Measurements from ENCODE around the gene KCNB1. TPM values are rescaled to one million over a fixed set of nuclear protein-coding genes. Genes with fewer than 3 reads are reported as not detected.
"Not testable (repeated sequence)": the region's sequence is repeated elsewhere in the genome, so short reads cannot be mapped to it uniquely, and the experiment has no call there.

KCNB1 gene
- total RNA-seq, 1 experiment from 2014 or later = not detected

GRCh38 chr20:49411221-49411925 is 71.1 kb downstream of the KCNB1 start:
- Mint-ChIP-seq H3K4me1 (ENCODE audit: low read depth, unreplicated experiment) (no peaks in the 10 kb centered on the region), H3K27me3 (ENCODE audit: unreplicated experiment) (peaks cover 100% of the 10 kb centered on the region), H3K9me3 (ENCODE audit: low read depth, unreplicated experiment) (no peaks in the 10 kb centered on the region), H3K4me3 (ENCODE audit: low read depth, unreplicated experiment) (no peak overlapping the region), H3K27ac (ENCODE audit: unreplicated experiment) (no peak overlapping the region), H3K36me3 (ENCODE audit: insufficient read depth, unreplicated experiment) (no peaks in the 10 kb centered on the region)
- no peak for DNase-seq
- TF ChIP-seq, protein P1, sequence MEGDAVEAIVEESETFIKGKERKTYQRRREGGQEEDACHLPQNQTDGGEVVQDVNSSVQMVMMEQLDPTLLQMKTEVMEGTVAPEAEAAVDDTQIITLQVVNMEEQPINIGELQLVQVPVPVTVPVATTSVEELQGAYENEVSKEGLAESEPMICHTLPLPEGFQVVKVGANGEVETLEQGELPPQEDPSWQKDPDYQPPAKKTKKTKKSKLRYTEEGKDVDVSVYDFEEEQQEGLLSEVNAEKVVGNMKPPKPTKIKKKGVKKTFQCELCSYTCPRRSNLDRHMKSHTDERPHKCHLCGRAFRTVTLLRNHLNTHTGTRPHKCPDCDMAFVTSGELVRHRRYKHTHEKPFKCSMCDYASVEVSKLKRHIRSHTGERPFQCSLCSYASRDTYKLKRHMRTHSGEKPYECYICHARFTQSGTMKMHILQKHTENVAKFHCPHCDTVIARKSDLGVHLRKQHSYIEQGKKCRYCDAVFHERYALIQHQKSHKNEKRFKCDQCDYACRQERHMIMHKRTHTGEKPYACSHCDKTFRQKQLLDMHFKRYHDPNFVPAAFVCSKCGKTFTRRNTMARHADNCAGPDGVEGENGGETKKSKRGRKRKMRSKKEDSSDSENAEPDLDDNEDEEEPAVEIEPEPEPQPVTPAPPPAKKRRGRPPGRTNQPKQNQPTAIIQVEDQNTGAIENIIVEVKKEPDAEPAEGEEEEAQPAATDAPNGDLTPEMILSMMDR (IDR thresholded peaks at IDR 0.05; ENCODE audit: unreplicated experiment) = no peak
- CTCF ChIA-PET = interaction anchor here (0.9 to 1.6 kb wide), 2 partner anchors 43 to 73 kb away, joined by 3 read pairs; no protein-coding TSS in a partner anchor
- BruUV-seq (replicated peaks) = no TSS peak
- intact Hi-C loops (cut with micrococcal nuclease; ENCODE audit: unreplicated experiment) = no loop called here

DNA sequence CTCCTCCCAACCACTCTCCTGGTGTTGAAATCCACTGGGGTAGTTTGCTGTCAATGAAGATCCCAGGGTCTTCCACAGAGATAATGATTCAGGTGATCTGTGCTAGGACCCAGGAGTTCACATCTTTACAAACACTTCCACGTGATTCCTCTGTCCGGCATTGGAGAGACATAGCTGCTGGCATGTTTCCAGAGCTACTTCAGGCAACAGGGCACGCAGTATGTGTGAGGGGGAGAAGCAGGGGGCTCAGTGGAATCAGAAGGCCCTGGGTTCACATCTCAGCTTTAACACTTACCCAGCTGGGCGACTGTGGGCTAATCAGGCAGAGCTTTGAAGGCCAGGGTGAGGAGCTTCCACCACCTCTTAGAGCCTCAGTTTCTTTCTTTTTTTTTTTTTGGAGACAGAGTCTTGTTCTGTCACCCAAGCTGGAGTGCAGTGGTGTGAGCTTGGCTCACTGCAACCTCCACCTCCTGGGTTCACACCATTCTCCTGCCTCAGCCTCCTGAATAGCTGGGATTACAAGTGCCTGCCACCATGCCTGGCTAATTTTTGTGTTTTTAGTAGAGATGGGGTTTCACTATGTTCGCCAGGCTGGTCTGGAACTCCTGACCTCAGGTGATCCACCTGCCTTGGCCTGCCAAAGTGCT is 72.4 kb downstream of the KCNB1 start:
- H3K36me3 Mint-ChIP-seq (ENCODE audit: insufficient read depth, unreplicated experiment); DNase-seq; H3K4me3 Mint-ChIP-seq (ENCODE audit: low read depth, unreplicated experiment); H3K9me3 Mint-ChIP-seq (ENCODE audit: low read depth, unreplicated experiment); BruUV-seq (replicated peaks); H3K4me1 Mint-ChIP-seq (ENCODE audit: low read depth, unreplicated experiment); H3K27ac Mint-ChIP-seq (ENCODE audit: unreplicated experiment); intact Hi-C loops (cut with micrococcal nuclease; ENCODE audit: unreplicated experiment): not testable (repeated sequence)
- H3K27me3 Mint-ChIP-seq (ENCODE audit: unreplicated experiment) = peaks cover 100% of the 10 kb centered on the region
- CTCF ChIA-PET = interaction anchor here (0.5 to 0.7 kb wide), 2 partner anchors 74 to 1619 kb away, joined by 3 to 5 read pairs; no protein-coding TSS in a partner anchor

DNA sequence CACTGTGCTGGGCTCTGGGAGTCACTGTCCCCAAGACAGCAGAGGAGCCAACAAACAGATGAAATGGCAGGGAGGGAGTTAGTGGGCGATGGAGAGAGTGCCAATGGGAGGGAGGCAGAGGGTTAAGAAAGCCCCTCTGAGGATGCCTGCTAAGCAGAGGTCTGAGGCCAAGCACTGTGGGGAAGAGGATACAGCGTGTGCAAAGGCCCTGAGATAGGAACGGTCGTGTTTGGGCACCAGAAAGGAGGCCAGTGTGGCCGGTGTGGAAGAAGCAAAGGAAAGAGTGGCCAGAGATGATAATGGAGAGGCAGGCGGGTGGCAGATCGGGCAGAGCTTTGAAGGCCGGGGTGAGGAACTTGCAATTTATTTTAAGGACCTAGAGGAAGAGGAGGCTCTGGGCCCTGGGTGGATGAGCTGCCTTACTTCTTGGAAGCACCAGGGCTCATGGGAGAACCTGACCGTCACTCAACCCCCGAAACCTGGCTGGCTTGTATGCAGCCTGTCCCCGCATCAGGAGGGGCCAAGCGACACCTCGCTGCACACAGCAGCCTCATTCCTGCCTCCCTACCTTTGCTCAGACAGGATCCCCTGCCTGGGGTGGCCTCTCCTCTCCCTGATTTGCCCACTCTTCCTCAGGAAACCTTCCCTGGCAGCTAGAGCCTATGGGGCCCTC is 73.0 kb downstream of the KCNB1 start:
- Mint-ChIP-seq H3K27ac (ENCODE audit: unreplicated experiment) (no peak overlapping the region), H3K4me1 (ENCODE audit: low read depth, unreplicated experiment) (no peaks in the 10 kb centered on the region), H3K27me3 (ENCODE audit: unreplicated experiment) (peaks cover 100% of the 10 kb centered on the region), H3K9me3 (ENCODE audit: low read depth, unreplicated experiment) (no peaks in the 10 kb centered on the region), H3K36me3 (ENCODE audit: insufficient read depth, unreplicated experiment) (no peaks in the 10 kb centered on the region), H3K4me3 (ENCODE audit: low read depth, unreplicated experiment) (no peak overlapping the region)
- TF ChIP-seq, protein P1 (IDR thresholded peaks at IDR 0.05; ENCODE audit: unreplicated experiment) = no peak
- DNase-seq = no peak
- BruUV-seq (replicated peaks) = no TSS peak
- intact Hi-C loops (cut with micrococcal nuclease; ENCODE audit: unreplicated experiment) = no loop called here
- CTCF ChIA-PET = interaction anchor here (0.5 to 0.6 kb wide), 2 partner anchors 74 to 94 kb away, joined by 4 to 5 read pairs; no protein-coding TSS in a partner anchor

- DNase-seq = no peak
- CTCF ChIA-PET = interaction anchor here (0.6 to 1.1 kb wide), 2 partner anchors 10 to 93 kb away, joined by 3 to 4 read pairs; no protein-coding TSS in a partner anchor
- no TSS peak for BruUV-seq (replicated peaks)
- Mint-ChIP-seq H3K4me1 (ENCODE audit: low read depth, unreplicated experiment) (no peaks in the 10 kb centered on the region), H3K27ac (ENCODE audit: unreplicated experiment) (no peak overlapping the region), H3K36me3 (ENCODE audit: insufficient read depth, unreplicated experiment) (no peaks in the 10 kb centered on the region), H3K4me3 (ENCODE audit: low read depth, unreplicated experiment) (no peak overlapping the region), H3K9me3 (ENCODE audit: low read depth, unreplicated experiment) (no peaks in the 10 kb centered on the region), H3K27me3 (ENCODE audit: unreplicated experiment) (peaks cover 100% of the 10 kb centered on the region)
- TF ChIP-seq, protein P1 (IDR thresholded peaks at IDR 0.05; ENCODE audit: unreplicated experiment) = no peak
- intact Hi-C loops (cut with micrococcal nuclease; ENCODE audit: unreplicated experiment) = no loop called here
Observed at GRCh38 chr20:49408509-49409104, 73.9 kb downstream of the KCNB1 start.

Measured in Calu3 (cell line).